NCI-H2081 treated with DMSO at 0.1 percent for 48 hours (cell line): ENCODE measurements around the gene TPM1.
"Not testable (repeated sequence)": the region's sequence is repeated elsewhere in the genome, so short reads cannot be mapped to it uniquely, and the experiment has no call there.

ENCODE experiments used
- DNase-seq: peaks from one replicate; lab custom pipeline; 2025; lab: John Stamatoyannopoulos, UW

TPM1 gene

GRCh38 chr15:63041974-63042876 is at the start of gene TPM1:
TPM1 (plus strand) TSS chr15:63042747; CDS start chr15:63042830, 83 bp downstream.
- DNase-seq = no peak

GRCh38 chr15:62993066-62993465 is 49.5 kb upstream of the TPM1 start:
- no peak for DNase-seq

GRCh38 chr15:62993632-62994031 is 48.9 kb upstream of the TPM1 start:
- DNase-seq = not testable (repeated sequence)

GRCh38 chr15:62994439-62994838 is 48.1 kb upstream of the TPM1 start:
- no peak for DNase-seq

- no peak for DNase-seq
Measured at GRCh38 chr15:62994975-62995681, 47.4 kb upstream of the TPM1 start.

GRCh38 chr15:62997441-62997840 is 45.1 kb upstream of the TPM1 start:
- DNase-seq = no peak

GRCh38 chr15:62998262-62998890 is 44.2 kb upstream of the TPM1 start:
- DNase-seq = no peak

GRCh38 chr15:62999178-62999577 is 43.4 kb upstream of the TPM1 start:
- no peak for DNase-seq

GRCh38 chr15:62999923-63000561 is 42.5 kb upstream of the TPM1 start:
- DNase-seq = no peak

- no peak for DNase-seq
Measured at GRCh38 chr15:63000706-63001105, 41.8 kb upstream of the TPM1 start.

GRCh38 chr15:63004211-63004610 is 38.3 kb upstream of the TPM1 start:
- no peak for DNase-seq

- no peak for DNase-seq
Measured at GRCh38 chr15:63006032-63006878, 36.3 kb upstream of the TPM1 start.

- no peak for DNase-seq
Measured at GRCh38 chr15:63008333-63009049, 34.1 kb upstream of the TPM1 start.

- DNase-seq = no peak
Measured at GRCh38 chr15:63010386-63010785, 32.2 kb upstream of the TPM1 start.

- DNase-seq = no peak
Measured at GRCh38 chr15:63010920-63011693, 31.4 kb upstream of the TPM1 start.

GRCh38 chr15:63012444-63012843 is 30.1 kb upstream of the TPM1 start:
- no peak for DNase-seq

GRCh38 chr15:63013052-63013808 is 29.3 kb upstream of the TPM1 start:
- DNase-seq = no peak

- DNase-seq = no peak
Measured at GRCh38 chr15:63014578-63014977, 28.0 kb upstream of the TPM1 start.

GRCh38 chr15:63015618-63016017 is 26.9 kb upstream of the TPM1 start:
- no peak for DNase-seq
